Measurements from ENCODE around the gene LLGL2. TPM values are rescaled to one million over a fixed set of nuclear protein-coding genes. Genes with fewer than 3 reads are reported as not detected.

LLGL2 gene
- total RNA-seq, 2 experiments from 2014 or later, result 15.6 to 17.1 TPM

DNA sequence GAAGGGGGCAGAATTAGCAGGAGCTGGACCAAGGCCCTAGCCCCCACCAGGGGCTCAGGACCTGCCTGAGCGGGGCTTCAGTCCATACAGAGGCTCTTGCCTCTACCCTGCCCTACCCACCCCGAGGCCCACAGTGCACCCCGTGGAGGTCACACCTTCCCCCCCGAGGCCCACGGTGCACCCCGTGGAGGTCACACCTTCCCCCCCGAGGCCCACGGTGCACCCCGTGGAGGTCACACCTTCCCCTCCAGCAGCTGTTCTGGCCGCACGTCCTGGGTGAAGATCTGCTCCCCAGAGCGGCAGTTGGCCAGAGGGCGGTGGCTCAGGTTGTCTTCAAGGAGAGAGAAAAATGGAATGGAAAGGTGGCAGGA lies 21.5 kb upstream of the LLGL2 start:
- POLR2A ChIA-PET, result no interaction called here
- H3K9me3 Mint-ChIP-seq, result no peaks in the 10 kb centered on the region
- intact Hi-C loops (cut with micrococcal nuclease), result no loop called here
- H3K27me3 Mint-ChIP-seq, result no peaks in the 10 kb centered on the region
- no peak for DNase-seq
- CTCF ChIA-PET, result interaction anchor here (1.1 to 1.6 kb wide), 2 partner anchors 79 to 129 kb away, joined by 3 to 4 read pairs; no protein-coding TSS in a partner anchor
- H3K27ac Mint-ChIP-seq, result no peak overlapping the region
- peaks cover 2% of the 10 kb centered on the region for H3K36me3 Mint-ChIP-seq
- no peak overlapping the region for H3K4me3 Mint-ChIP-seq
- no peaks in the 10 kb centered on the region for H3K4me1 Mint-ChIP-seq (ENCODE audit: low read depth)

DNA sequence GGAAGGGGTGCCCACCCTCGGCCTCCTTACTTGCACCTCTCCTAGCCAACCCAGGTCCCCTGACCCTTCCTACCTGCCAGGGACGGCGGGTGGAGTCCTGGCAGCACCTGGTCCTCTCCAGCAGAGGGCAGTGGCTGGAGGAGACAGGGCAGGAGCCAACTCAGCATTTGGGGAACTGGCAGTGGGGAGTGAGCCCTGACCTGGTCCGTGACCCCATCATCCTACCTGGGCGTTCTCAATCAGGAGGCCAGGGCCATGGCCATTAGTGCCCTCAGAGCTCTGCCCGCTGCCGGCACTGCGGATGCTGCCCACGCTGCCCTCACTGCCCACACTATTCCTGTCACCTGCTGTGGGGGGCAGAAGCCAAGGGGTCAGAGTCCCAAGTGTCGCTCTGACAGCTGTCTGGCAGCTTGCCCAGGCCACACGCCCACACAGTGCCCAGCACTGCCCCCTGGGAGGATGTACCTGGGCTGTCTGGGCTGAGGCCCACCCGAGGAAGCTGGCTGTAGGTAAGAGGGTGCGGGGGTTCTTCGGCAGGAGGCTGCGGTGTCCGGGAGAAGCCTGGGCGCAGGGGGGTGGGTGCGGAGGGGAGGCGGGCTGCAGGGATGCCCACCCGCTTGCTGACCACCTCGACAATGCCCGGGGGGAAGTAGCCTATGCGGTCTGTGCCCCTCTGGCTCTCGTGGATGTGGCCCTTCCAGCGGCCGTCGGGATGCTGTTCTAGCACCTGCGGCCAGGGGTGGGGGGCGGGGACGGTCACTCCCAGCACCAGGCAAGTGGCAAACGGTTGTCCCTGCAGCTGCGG lies 20.9 kb upstream of the LLGL2 start:
- H3K4me3 Mint-ChIP-seq, result no peak overlapping the region
- H3K4me1 Mint-ChIP-seq (ENCODE audit: low read depth), result no peaks in the 10 kb centered on the region
- no peaks in the 10 kb centered on the region for H3K27me3 Mint-ChIP-seq
- POLR2A ChIA-PET, result no interaction called here
- peaks cover 2% of the 10 kb centered on the region for H3K36me3 Mint-ChIP-seq
- DNase-seq, result peak; percentile 51
- CTCF ChIA-PET, result interaction anchor here (1.0 to 1.6 kb wide), 4 partner anchors 12 to 128 kb away, joined by 3 to 4 read pairs (median 3); partner anchors contain the start of genes SMIM5 and TSEN54
- intact Hi-C loops (cut with micrococcal nuclease), result no loop called here
- no peak overlapping the region for H3K27ac Mint-ChIP-seq
- no peaks in the 10 kb centered on the region for H3K9me3 Mint-ChIP-seq

DNA sequence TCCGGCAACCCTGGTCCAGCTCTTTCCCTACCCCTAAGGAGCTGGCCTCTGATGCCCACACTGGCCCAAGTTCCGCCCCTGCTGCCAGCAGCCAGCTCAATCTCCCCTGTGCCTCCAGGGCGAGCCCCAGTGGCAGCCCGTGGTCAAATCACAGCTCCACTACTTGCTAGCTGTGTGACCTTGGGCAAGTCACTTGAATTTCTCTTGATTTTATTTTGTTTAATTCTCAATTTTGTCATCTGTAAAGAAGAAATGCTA lies 20.4 kb upstream of the LLGL2 start:
- DNase-seq, result no peak
- Mint-ChIP-seq H3K9me3 (no peaks in the 10 kb centered on the region), H3K4me3 (no peak overlapping the region), H3K27ac (no peak overlapping the region), H3K27me3 (no peaks in the 10 kb centered on the region), H3K4me1 (ENCODE audit: low read depth) (no peaks in the 10 kb centered on the region), H3K36me3 (peaks cover under 1% of the 10 kb centered on the region)
- ChIA-PET POLR2A (no interaction called here), CTCF (interaction anchor here (1.0 to 1.1 kb wide), 4 partner anchors 11 to 128 kb away, joined by 3 read pairs; partner anchors contain the start of genes SMIM5 and TSEN54)
- intact Hi-C loops (cut with micrococcal nuclease), result no loop called here

DNA sequence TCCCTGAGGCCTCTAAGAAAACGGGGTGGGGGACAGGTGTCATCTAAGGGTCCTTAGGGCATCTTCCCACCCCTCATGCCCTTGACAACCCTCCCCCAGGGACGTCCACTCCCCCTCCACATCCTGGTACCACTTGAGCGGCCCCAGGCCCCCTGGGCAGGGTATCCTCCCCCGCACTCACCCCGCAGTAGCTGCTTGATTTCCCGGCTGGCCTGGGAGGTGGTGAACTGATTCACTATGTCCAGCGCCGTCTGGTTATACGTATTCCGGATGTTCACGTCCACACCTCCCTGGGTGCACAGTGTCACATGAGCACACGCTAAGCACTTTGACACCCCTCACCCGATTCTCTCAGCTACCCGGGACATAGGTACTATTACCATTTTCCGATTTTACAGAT lies 19.9 kb upstream of the LLGL2 start:
- Mint-ChIP-seq H3K9me3 (no peaks in the 10 kb centered on the region), H3K27ac (no peak overlapping the region), H3K27me3 (no peaks in the 10 kb centered on the region), H3K4me3 (no peak overlapping the region), H3K36me3 (no peaks in the 10 kb centered on the region), H3K4me1 (ENCODE audit: low read depth) (no peaks in the 10 kb centered on the region)
- intact Hi-C loops (cut with micrococcal nuclease), result no loop called here
- CTCF ChIA-PET, result interaction anchor here (1.0 to 1.1 kb wide), 3 partner anchors 11 to 127 kb away, joined by 3 read pairs; partner anchors contain the start of genes SMIM5 and TSEN54
- DNase-seq, result no peak
- POLR2A ChIA-PET, result no interaction called here

DNA sequence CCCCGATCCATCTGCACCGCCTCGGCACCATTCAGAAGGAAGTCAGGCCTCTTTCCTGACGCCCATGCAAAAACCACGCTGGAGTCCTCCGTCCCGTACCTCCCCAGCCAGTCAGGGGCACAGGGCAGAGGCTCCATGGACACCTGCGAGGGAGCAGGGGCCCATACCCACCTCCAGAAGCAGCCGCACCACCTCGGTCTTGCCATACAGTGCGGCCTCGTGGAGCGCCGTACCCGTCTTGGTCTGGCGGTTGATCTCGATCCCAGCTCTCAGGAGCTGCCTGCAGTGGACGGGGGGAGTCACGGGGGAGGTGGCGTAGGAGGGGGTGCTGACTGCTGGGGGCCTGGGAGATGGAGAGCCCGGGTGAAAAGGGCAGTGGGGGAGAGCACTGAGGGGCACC lies 19.4 kb upstream of the LLGL2 start:
- ChIA-PET POLR2A (no interaction called here), CTCF (interaction anchor here (1.0 kb wide), 1 partner anchor 25 kb away, joined by 3 read pairs; no protein-coding TSS in a partner anchor)
- Mint-ChIP-seq H3K27me3 (no peaks in the 10 kb centered on the region), H3K36me3 (no peaks in the 10 kb centered on the region), H3K9me3 (no peaks in the 10 kb centered on the region), H3K4me3 (no peak overlapping the region), H3K4me1 (ENCODE audit: low read depth) (no peaks in the 10 kb centered on the region), H3K27ac (no peak overlapping the region)
- DNase-seq, result no peak
- intact Hi-C loops (cut with micrococcal nuclease), result no loop called here

DNA sequence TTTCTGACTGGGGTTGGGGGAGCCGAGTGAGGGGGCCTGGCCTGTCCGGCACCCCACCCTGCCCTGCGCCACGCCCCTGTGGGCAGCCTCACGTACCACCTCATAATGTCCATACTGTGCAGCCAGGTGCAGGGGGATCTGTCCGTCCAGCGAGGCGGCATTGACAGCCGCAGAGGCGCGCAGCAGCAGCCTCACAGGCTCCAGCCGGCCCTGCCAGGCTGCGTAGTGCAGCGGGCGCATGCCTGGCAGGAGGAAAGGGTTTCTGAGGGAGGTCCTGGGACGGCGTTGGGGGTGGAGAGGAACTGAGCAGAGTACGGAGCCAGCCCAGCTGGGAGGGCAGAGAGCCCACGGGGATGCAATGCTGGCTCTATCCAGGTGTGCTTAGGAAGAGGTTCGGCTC lies 18.6 kb upstream of the LLGL2 start:
- Mint-ChIP-seq H3K9me3 (no peaks in the 10 kb centered on the region), H3K27me3 (no peaks in the 10 kb centered on the region), H3K4me1 (ENCODE audit: low read depth) (no peaks in the 10 kb centered on the region), H3K27ac (no peak overlapping the region), H3K4me3 (no peak overlapping the region), H3K36me3 (no peaks in the 10 kb centered on the region)
- DNase-seq, result no peak
- ChIA-PET POLR2A (no interaction called here), CTCF (no interaction called here)
- intact Hi-C loops (cut with micrococcal nuclease), result no loop called here

DNA sequence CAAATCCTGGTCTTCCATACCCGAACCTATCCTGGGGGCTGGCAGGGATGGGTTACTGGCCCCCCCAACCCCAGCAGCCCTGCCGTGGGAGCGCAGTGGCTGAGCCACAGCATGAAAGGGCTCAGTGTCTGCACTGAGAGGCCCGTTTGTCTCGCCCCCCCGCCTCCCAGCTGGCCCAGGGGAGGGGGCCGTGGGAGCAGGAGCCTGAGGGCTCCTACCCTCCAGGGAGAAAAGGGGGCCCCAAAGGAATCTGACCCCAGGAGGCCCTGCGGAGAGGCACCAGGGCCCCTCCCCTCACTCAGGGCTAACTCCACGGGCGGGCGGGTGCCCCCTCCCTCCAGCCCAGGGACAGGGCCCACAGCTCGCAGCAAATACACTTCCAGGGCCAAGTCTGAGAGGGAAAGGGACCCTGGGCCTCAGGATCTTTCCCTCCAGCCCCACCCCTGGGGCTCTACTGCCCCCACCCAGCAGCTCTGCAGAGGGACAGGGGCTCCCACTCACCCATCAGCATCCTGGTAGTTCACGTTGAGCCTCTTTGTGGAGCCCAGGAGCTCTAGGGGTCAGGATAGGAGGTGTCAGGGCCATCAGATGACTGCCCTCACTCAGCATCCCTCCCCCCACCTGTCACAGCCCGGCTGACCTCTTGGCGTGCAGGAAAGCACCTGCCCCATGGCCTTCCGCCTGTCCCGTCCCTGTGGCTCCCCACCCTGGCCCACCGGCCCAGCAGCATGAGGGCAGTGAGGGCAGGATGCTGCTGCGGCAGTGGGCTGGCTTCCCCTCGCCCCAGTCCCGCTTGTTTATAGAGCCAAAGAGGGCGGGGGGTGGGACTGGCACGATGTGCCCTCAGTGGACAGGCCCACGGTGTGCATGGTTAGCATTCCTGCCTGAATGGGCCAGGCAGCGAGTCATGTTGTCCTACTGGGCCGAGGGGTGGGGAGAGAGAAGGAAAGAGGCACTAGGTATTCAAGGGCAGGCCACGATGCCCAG lies 17.5 kb upstream of the LLGL2 start:
- DNase-seq, result no peak
- no peak overlapping the region for H3K4me3 Mint-ChIP-seq
- H3K27me3 Mint-ChIP-seq, result no peaks in the 10 kb centered on the region
- H3K27ac Mint-ChIP-seq, result no peak overlapping the region
- H3K4me1 Mint-ChIP-seq (ENCODE audit: low read depth), result no peaks in the 10 kb centered on the region
- ChIA-PET POLR2A (interaction anchor here (0.7 kb wide), 1 partner anchor 60 kb away, joined by 3 read pairs; no protein-coding TSS in a partner anchor), CTCF (no interaction called here)
- intact Hi-C loops (cut with micrococcal nuclease), result no loop called here
- no peaks in the 10 kb centered on the region for H3K9me3 Mint-ChIP-seq
- H3K36me3 Mint-ChIP-seq, result no peaks in the 10 kb centered on the region

DNA sequence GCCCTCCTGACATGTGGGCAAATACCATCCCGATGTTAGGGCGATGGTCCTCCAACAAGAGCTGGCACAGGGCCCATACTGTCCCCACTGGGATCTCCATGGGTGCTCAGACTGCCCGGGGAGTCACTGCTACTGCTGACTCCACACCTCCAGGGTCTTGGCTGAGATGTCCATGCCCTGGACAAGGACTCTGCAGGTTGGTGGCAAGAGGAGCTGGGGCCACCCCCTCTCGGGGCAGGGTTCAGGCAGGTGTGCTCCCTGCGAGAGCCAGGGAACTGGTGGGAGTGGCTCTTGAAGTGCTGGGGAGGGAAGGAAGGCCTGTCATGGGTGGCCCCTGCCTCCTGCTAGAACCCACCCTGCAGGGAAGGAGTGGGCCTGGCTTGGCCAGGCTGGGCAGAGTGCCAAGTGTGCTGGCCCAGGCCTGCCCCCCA lies 16.6 kb upstream of the LLGL2 start:
- ChIA-PET POLR2A (no interaction called here), CTCF (no interaction called here)
- H3K9me3 Mint-ChIP-seq, result no peaks in the 10 kb centered on the region
- peaks cover 2% of the 10 kb centered on the region for H3K27me3 Mint-ChIP-seq
- no peaks in the 10 kb centered on the region for H3K4me1 Mint-ChIP-seq (ENCODE audit: low read depth)
- no peaks in the 10 kb centered on the region for H3K36me3 Mint-ChIP-seq
- no peak overlapping the region for H3K27ac Mint-ChIP-seq
- intact Hi-C loops (cut with micrococcal nuclease), result no loop called here
- DNase-seq, result no peak
- no peak overlapping the region for H3K4me3 Mint-ChIP-seq

DNA sequence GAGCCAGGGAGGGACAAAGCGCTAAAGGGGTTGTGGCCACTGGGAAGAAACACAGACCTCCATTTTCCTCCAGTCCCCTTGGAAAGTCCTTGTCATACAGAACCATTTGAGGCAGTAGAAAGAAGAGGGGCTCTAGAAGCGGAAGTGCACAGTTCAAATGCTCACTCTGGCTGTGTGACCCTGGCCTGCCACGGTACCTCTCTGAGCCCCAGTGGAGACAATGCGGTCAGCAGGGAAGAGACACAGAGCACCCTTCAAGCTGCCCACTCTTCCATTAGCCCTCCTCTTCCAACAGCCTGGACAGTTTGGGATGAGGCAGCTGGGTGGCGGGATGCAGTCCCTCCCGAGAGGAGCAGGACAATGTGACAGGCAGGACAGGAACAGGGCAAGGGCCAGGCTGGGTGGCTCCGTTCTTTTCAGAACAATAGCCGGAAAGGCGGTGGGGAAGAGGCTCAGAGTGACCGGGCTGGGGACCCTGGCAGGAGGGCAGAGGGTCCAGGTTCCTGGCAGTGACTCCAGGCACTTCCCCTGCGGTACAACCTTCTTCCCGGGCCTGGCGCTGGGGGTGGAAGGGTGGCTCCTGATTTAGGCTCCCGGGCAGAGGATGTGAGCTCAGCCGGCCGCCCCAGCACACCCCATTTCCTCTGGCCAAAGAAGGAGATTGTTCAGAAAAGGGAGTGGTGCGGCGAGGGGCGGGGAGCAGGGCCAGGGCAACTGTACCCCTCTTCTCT lies 15.8 kb upstream of the LLGL2 start:
- no peaks in the 10 kb centered on the region for H3K9me3 Mint-ChIP-seq
- no peak overlapping the region for H3K27ac Mint-ChIP-seq
- H3K27me3 Mint-ChIP-seq, result peaks cover 4% of the 10 kb centered on the region
- DNase-seq, result no peak
- CTCF ChIA-PET, result no interaction called here
- no peaks in the 10 kb centered on the region for H3K4me1 Mint-ChIP-seq (ENCODE audit: low read depth)
- intact Hi-C loops (cut with micrococcal nuclease), result no loop called here
- POLR2A ChIA-PET, result no interaction called here
- H3K4me3 Mint-ChIP-seq, result no peak overlapping the region
- H3K36me3 Mint-ChIP-seq, result no peaks in the 10 kb centered on the region

DNA sequence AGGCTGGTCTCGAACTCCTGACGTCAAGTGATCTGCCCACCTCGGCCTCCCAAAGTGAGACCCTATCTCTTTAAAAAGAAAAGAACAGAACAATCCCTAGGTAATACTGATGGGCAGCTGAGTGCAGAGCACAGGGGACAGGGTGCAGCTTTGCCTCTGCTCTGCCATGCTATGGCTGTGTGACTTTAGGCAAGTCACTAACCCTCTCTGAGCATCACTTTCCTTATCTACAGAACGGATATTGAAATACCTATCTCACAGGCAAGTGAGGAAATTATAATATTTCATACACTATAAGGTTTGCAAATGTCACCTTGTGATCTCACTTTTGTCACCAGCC lies 14.3 kb upstream of the LLGL2 start:
- intact Hi-C loops (cut with micrococcal nuclease), result no loop called here
- POLR2A ChIA-PET, result no interaction called here
- Mint-ChIP-seq H3K36me3 (no peaks in the 10 kb centered on the region), H3K9me3 (no peaks in the 10 kb centered on the region), H3K27ac (no peak overlapping the region), H3K4me3 (no peak overlapping the region), H3K27me3 (peaks cover 4% of the 10 kb centered on the region), H3K4me1 (ENCODE audit: low read depth) (no peaks in the 10 kb centered on the region)
- DNase-seq, result no peak
- CTCF ChIA-PET, result no interaction called here

DNA sequence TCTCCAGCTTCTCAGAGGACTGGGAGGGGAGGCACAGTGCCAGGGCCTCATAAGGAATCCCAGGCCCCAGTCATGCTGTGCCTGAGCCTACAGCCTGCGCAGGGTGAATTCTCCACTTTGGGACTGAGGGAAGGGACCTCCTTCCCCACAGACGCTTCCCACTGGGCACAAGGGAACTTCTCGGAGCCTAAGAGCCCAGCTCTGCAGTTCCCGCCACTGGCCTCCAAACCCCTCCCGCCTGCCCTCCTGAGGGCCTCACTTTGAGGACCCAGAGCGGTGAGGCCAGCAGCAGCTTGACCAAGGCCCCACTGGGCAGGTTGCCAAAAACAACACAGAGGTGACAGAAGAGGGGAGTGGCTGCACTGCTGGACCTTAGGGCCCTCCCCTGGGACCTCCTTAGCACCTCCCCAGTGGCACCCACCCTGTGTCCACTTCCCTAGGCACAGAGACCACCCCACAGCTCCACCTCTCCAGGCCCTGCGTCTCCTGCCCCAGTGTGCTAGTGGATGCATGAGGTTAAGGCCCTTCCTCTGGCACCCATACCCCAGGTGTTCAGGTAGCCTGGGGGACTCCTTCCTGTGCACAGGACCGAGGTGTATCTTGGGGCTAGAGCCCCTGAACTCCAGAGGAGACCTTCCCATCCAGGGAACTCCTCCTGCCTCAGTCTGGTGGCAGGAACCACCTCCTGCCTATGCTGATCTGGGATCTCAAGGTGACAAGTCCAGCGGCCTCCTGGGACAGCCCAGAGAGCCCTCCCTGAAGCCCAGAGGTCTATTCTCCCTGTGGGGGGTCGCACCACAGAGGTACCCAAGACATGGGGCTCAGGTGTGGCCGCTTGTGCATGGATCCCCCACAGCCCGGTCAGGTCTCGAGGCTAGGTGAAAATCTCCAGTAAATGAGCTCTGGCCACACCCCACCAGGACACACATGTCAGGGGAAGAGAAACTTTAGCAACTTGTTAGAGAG lies 13.6 kb upstream of the LLGL2 start:
- Mint-ChIP-seq H3K4me1 (ENCODE audit: low read depth) (no peaks in the 10 kb centered on the region), H3K9me3 (no peaks in the 10 kb centered on the region), H3K27me3 (peaks cover 4% of the 10 kb centered on the region), H3K4me3 (no peak overlapping the region), H3K36me3 (no peaks in the 10 kb centered on the region), H3K27ac (no peak overlapping the region)
- intact Hi-C loops (cut with micrococcal nuclease), result no loop called here
- POLR2A ChIA-PET, result no interaction called here
- no peak for DNase-seq
- CTCF ChIA-PET, result no interaction called here

Measured in activated CD4-positive, alpha-beta memory T cell treated with anti-CD3 and anti-CD28 coated beads for 36 hours (primary cell).